ENCODE data around the gene ZNF326. TPM values are rescaled to one million over a fixed set of nuclear protein-coding genes. Genes with fewer than 3 reads are reported as not detected.
"Not testable (repeated sequence)": the region's sequence is repeated elsewhere in the genome, so short reads cannot be mapped to it uniquely, and the experiment has no call there.

Gene ZNF326
- total RNA-seq, 2 donors from 2014 or later = 31.0 to 36.4 TPM

- no peak for TF ChIP-seq CTCF (conservative IDR thresholded peaks at IDR 0.05)
Observed at GRCh38 chr1:90046635-90047034, 51.7 kb downstream of the ZNF326 start.

GRCh38 chr1:90048043-90048442 is 53.1 kb downstream of the ZNF326 start:
- Mint-ChIP-seq H3K4me1 (peaks cover 17% of the 10 kb centered on the region), H3K27ac (no peak overlapping the region), H3K9me3 (no peaks in the 10 kb centered on the region), H3K36me3 (ENCODE audit: low read depth) (no peaks in the 10 kb centered on the region), H3K27me3 (ENCODE audit: insufficient read depth) (no peaks in the 10 kb centered on the region), H3K4me3 (no peak overlapping the region)
- no peak overlapping the region for H3K27ac ChIP-seq (ENCODE audit: low read depth, low read length)
- H3K36me3 ChIP-seq (ENCODE audit: control insufficient read depth, insufficient read depth, low read length) = no peaks in the 10 kb centered on the region
- 87 to 89% methylated on average over 3 to 5 of the region's 5 CpGs for WGBS, 2 experiments (ENCODE audit: insufficient coverage in 1 of 2, insufficient read length in 1 of 2)
- no peak for DNase-seq
- H3K4me3 ChIP-seq (ENCODE audit: low read length) = no peak overlapping the region
- H3K4me1 ChIP-seq (ENCODE audit: control insufficient read depth, insufficient read depth, low read length) = peaks cover 6% of the 10 kb centered on the region
- H3K9ac ChIP-seq (ENCODE audit: extremely low read depth, low read length, poor library complexity, severe bottlenecking) = no peak overlapping the region
- no peak for TF ChIP-seq CTCF (conservative IDR thresholded peaks at IDR 0.05)
- H3K27me3 ChIP-seq (ENCODE audit: control insufficient read depth, insufficient read depth, low read length, poor library complexity, severe bottlenecking) = no peaks in the 10 kb centered on the region
- no peaks in the 10 kb centered on the region for H3K9me3 ChIP-seq (ENCODE audit: control insufficient read depth, low read length)

More at GRCh38 chr1:90046635-90047034, 51.7 kb downstream of the ZNF326 start:
- H3K9me3 Mint-ChIP-seq = no peaks in the 10 kb centered on the region
- H3K36me3 ChIP-seq (ENCODE audit: control insufficient read depth, insufficient read depth, low read length) = no peaks in the 10 kb centered on the region
- no peak for DNase-seq
- no peak overlapping the region for H3K27ac ChIP-seq (ENCODE audit: low read depth, low read length)
- H3K4me3 ChIP-seq (ENCODE audit: low read length) = no peak overlapping the region
- no peaks in the 10 kb centered on the region for H3K36me3 Mint-ChIP-seq (ENCODE audit: low read depth)
- peaks cover 23% of the 10 kb centered on the region for H3K4me1 Mint-ChIP-seq
- no peaks in the 10 kb centered on the region for H3K27me3 ChIP-seq (ENCODE audit: control insufficient read depth, insufficient read depth, low read length, poor library complexity, severe bottlenecking)
- H3K27me3 Mint-ChIP-seq (ENCODE audit: insufficient read depth) = no peaks in the 10 kb centered on the region
- no peaks in the 10 kb centered on the region for H3K9me3 ChIP-seq (ENCODE audit: control insufficient read depth, low read length)
- no peak overlapping the region for H3K4me3 Mint-ChIP-seq
- H3K4me1 ChIP-seq (ENCODE audit: control insufficient read depth, insufficient read depth, low read length) = peaks cover 7% of the 10 kb centered on the region
- H3K27ac Mint-ChIP-seq = no peak overlapping the region
- 84 to 91% methylated on average over 2 to 3 of the region's 3 CpGs for WGBS, 2 experiments (ENCODE audit: insufficient coverage in 1 of 2, insufficient read length in 1 of 2)
- H3K9ac ChIP-seq (ENCODE audit: extremely low read depth, low read length, poor library complexity, severe bottlenecking) = no peak overlapping the region

- not testable (repeated sequence) for H3K9ac ChIP-seq (ENCODE audit: extremely low read depth, low read length, poor library complexity, severe bottlenecking); H3K27me3 Mint-ChIP-seq (ENCODE audit: insufficient read depth); H3K4me1 ChIP-seq (ENCODE audit: control insufficient read depth, insufficient read depth, low read length); H3K4me1 Mint-ChIP-seq; H3K36me3 Mint-ChIP-seq (ENCODE audit: low read depth); H3K27me3 ChIP-seq (ENCODE audit: control insufficient read depth, insufficient read depth, low read length, poor library complexity, severe bottlenecking); H3K4me3 ChIP-seq (ENCODE audit: low read length); H3K27ac ChIP-seq (ENCODE audit: low read depth, low read length); H3K36me3 ChIP-seq (ENCODE audit: control insufficient read depth, insufficient read depth, low read length)
- H3K9me3 ChIP-seq (ENCODE audit: control insufficient read depth, low read length) = peaks cover 11% of the 10 kb centered on the region
- Mint-ChIP-seq H3K27ac (peak overlapping the region; percentile 68), H3K9me3 (peaks cover 19% of the 10 kb centered on the region), H3K4me3 (peak overlapping the region; percentile 36)
- DNase-seq = peak; percentile 52
- 83 to 94% methylated on average over 15 to 29 of the region's 31 CpGs for WGBS, 2 experiments (ENCODE audit: insufficient coverage in 1 of 2, insufficient read length in 1 of 2)
Observed at GRCh38 chr1:90062700-90063643, 68.1 kb downstream of the ZNF326 start.

- H3K36me3 Mint-ChIP-seq (ENCODE audit: low read depth); DNase-seq; H3K27me3 ChIP-seq (ENCODE audit: control insufficient read depth, insufficient read depth, low read length, poor library complexity, severe bottlenecking); H3K27ac Mint-ChIP-seq; H3K4me1 Mint-ChIP-seq; H3K9ac ChIP-seq (ENCODE audit: extremely low read depth, low read length, poor library complexity, severe bottlenecking); H3K4me1 ChIP-seq (ENCODE audit: control insufficient read depth, insufficient read depth, low read length); H3K4me3 ChIP-seq (ENCODE audit: low read length); H3K27ac ChIP-seq (ENCODE audit: low read depth, low read length); H3K36me3 ChIP-seq (ENCODE audit: control insufficient read depth, insufficient read depth, low read length); H3K4me3 Mint-ChIP-seq; H3K27me3 Mint-ChIP-seq (ENCODE audit: insufficient read depth): not testable (repeated sequence)
- peaks cover 11% of the 10 kb centered on the region for H3K9me3 ChIP-seq (ENCODE audit: control insufficient read depth, low read length)
- peaks cover 17% of the 10 kb centered on the region for H3K9me3 Mint-ChIP-seq
- WGBS, 2 experiments (ENCODE audit: insufficient coverage in 1 of 2, insufficient read length in 1 of 2) = 92 to 96% methylated on average over 4 to 6 of the region's 6 CpGs
Observed at GRCh38 chr1:90064109-90064508, 69.2 kb downstream of the ZNF326 start.
